Adrenal gland (tissue), 12 donors: Measurements from ENCODE around the gene SHANK3. TPM values are rescaled to one million over a fixed set of nuclear protein-coding genes. Genes with fewer than 3 reads are reported as not detected.
"Not testable (repeated sequence)": the region's sequence is repeated elsewhere in the genome, so short reads cannot be mapped to it uniquely, and the experiment has no call there.

ENCODE experiments used
- DNase-seq, 7 donors: peaks; one replicate each; pipeline ENCODE4 v3.0.0-alpha.2; 2019 to 2020
- H3K27ac ChIP-seq, 5 donors: fragments of 200-600 bp; sonication (generic) in 4 of 5; 1 replicate in 3 of 5; 2 replicates in 2 of 5; pipeline versions ENCODE4 v1.5.1 to v1.8.0; 2016 to 2020; ENCODE audit warnings: mild to moderate bottlenecking in 1 of 5
- H3K27me3 ChIP-seq: fragments of 200-600 bp; 2 replicates; pipeline ENCODE4 v1.8.0; 2021
- H3K36me3 ChIP-seq, 2 donors: fragments of 200-600 bp; replicated peaks in 1 of 2; 1 replicate in 1 of 2; 2 replicates in 1 of 2; pipeline versions ENCODE4 v1.5.1 to v1.8.0; 2018 to 2022
- H3K4me1 ChIP-seq, 2 donors: fragments of 200-600 bp; replicated peaks in 1 of 2; 1 replicate in 1 of 2; 2 replicates in 1 of 2; pipeline versions ENCODE4 v1.5.1 to v1.8.0; 2018 to 2021
- H3K4me3 ChIP-seq, 4 donors: fragments of 200-600 bp; sonication (generic) in 3 of 4; one replicate each; pipeline ENCODE4 v1.5.1; 2016 to 2018
- H3K9me3 ChIP-seq, 3 donors: fragments of 200-600 bp; sonication (generic) in 1 of 3; replicated peaks in 1 of 3; 1 replicate in 2 of 3; 2 replicates in 1 of 3; pipeline versions ENCODE4 v1.5.1 to v1.8.0; 2016 to 2021
- CTCF ChIP-seq, 6 experiments: fragments of 450-650 bp in 4 of 6; fragments of 200-600 bp in 2 of 6; sonication (generic) in 1 of 6; IDR thresholded peaks; 1 replicate in 5 of 6; 2 replicates in 1 of 6; pipeline versions ENCODE4 v1.5.1 to v1.8.0; 2016 to 2021; ENCODE audit warnings: antibody characterized with exemption in 6 of 6, mild to moderate bottlenecking in 2 of 6, moderate library complexity in 1 of 6
- POLR2A ChIP-seq, 2 donors: fragments of 450-650 bp; IDR thresholded peaks; one replicate each; pipeline ENCODE4 v1.6.1; 2017; ENCODE audit warnings: antibody characterized with exemption in 2 of 2, mild to moderate bottlenecking in 2 of 2, moderate library complexity in 1 of 2
- WGBS, 4 donors: extraction: QIAGEN DNeasy Blood & Tissue Kit in 2 of 4; methylation state at CpG; one replicate each; pipeline versions ENCODE4 v1.1.5 to v1.1.7; 2013 to 2017; 5-methylcytosine and 5-hydroxymethylcytosine counted together
- intact Hi-C, 2 donors: fragments of 100-400 bp; cut with DNase I; formaldehyde crosslinking; loops; one replicate each; pipeline versions ENCODE4 v1.14.1 to v1.15.0; 2022 to 2023
- polyA plus RNA-seq, 3 donors: library from polyadenylated mRNA; stranded (reverse); fragments of 200-250 nt in 2 of 3; fragments of 350-450 nt in 1 of 3; fragmentation: Illumina TruSeq in 1 of 3; extraction: RNeasy Lipid Tissue Mini Kit (QIAGEN cat#74804) in 1 of 3; gene quantifications; one replicate each; pipeline ENCODE4 v1.2.3, GENCODE V29; 2013 to 2014
- total RNA-seq, 9 donors: library from RNA; depleted of rRNA in 4 of 9; stranded (reverse); fragments of >200 nt in 4 of 9; fragments of 120-200 nt in 1 of 9; fragmentation: NEBNext Ultra II Directional in 1 of 9; extraction: Animal tissue kit (Norgen Biotek cat#: 25700) in 1 of 9; gene quantifications; one replicate each; pipeline versions ENCODE4 v1.1.0 to v1.2.4, GENCODE V29; 2013 to 2023
- donor health status: healthy with polysubstance abuse.
- donor health status: Bipolar disorder and iron deficiency.
- donor health status: DM: yes; HTN: yes; CAD: no.
- donor health status: DM: no; HTN: no; CAD: no.
- donor health status: DM: no; HTN: no; CAD: no.
- donor health status: DM: yes; HTN: yes; CAD: no.

SHANK3 gene
- total and polyA plus RNA-seq, 12 donors, result 0.88 to 44.0 (median 9.8) TPM

- Histone ChIP-seq H3K9me3 (no peaks in the 10 kb centered on the region), H3K27me3 (no peaks in the 10 kb centered on the region), H3K36me3 (no peaks in the 10 kb centered on the region), H3K27ac (no peak overlapping the region), H3K4me3 (no peak overlapping the region), H3K4me1 (peaks cover 0 to 3% of the 10 kb centered on the region in 2 donors)
- intact Hi-C loops, result no loop called here
- no peak for DNase-seq
- no peak for TF ChIP-seq CTCF (IDR thresholded peaks at IDR 0.05)
- no peak for TF ChIP-seq POLR2A (IDR thresholded peaks at IDR 0.05)
- WGBS, 4 donors, result 84 to 100% (median 90%) methylated on average over 7 to 11 of the region's 11 CpGs
Measured at GRCh38 chr22:50633771-50634170, 38.9 kb upstream of the SHANK3 start.

GRCh38 chr22:50635591-50635990 lies 37.0 kb upstream of the SHANK3 start:
- Histone ChIP-seq H3K9me3 (no peaks in the 10 kb centered on the region), H3K27me3 (no peaks in the 10 kb centered on the region), H3K36me3 (no peaks in the 10 kb centered on the region), H3K27ac (no peak overlapping the region), H3K4me1 (no peaks in the 10 kb centered on the region), H3K4me3 (no peak overlapping the region)
- no peak for TF ChIP-seq CTCF (IDR thresholded peaks at IDR 0.05)
- no peak for TF ChIP-seq POLR2A (IDR thresholded peaks at IDR 0.05)
- DNase-seq, result peak in 1 of 7 donors; percentile 17
- intact Hi-C loops, result no loop called here
- WGBS, 4 donors, result 90 to 94% (median 92%) methylated on average over 9 to 11 of the region's 11 CpGs

GRCh38 chr22:50640296-50640695 lies 32.3 kb upstream of the SHANK3 start:
- WGBS, 4 donors, result 93 to 96% (median 95%) methylated on average over 12 of the region's 12 CpGs
- intact Hi-C loops, H3K36me3 ChIP-seq, DNase-seq, H3K9me3 ChIP-seq, H3K4me1 ChIP-seq, H3K4me3 ChIP-seq, H3K27me3 ChIP-seq: not testable (repeated sequence)
- H3K27ac ChIP-seq, result peak overlapping the region in 1 of 5 donors; percentile 58

GRCh38 chr22:50640857-50641647 lies 31.6 kb upstream of the SHANK3 start:
- no peak overlapping the region for H3K4me3 ChIP-seq
- 80 to 86% (median 83%) methylated on average over 11 to 15 of the region's 15 CpGs for whole genome bisulfite sequencing, 4 donors
- TF ChIP-seq CTCF (IDR thresholded peaks at IDR 0.05) (no peak), POLR2A (IDR thresholded peaks at IDR 0.05) (no peak)
- no peaks in the 10 kb centered on the region for H3K9me3 ChIP-seq
- H3K4me1 ChIP-seq, result peaks cover 0 to 7% of the 10 kb centered on the region in 2 donors
- DNase-seq, result peak in 1 of 7 donors; percentile 54
- peaks cover 16% of the 10 kb centered on the region for H3K27me3 ChIP-seq
- no peaks in the 10 kb centered on the region for H3K36me3 ChIP-seq
- intact Hi-C loops, result no loop called here
- H3K27ac ChIP-seq, result peak overlapping the region in 1 of 5 donors; percentile 58
